NCI-H2107 treated with DMSO at 0.1 percent for 48 hours (cell line): ENCODE data around the gene SLC27A4.

Source experiments
- DNase-seq: peaks from one replicate; lab custom pipeline; 2025; ENCODE audit not compliant: unreplicated experiment; lab: John Stamatoyannopoulos, UW

Gene SLC27A4

DNA sequence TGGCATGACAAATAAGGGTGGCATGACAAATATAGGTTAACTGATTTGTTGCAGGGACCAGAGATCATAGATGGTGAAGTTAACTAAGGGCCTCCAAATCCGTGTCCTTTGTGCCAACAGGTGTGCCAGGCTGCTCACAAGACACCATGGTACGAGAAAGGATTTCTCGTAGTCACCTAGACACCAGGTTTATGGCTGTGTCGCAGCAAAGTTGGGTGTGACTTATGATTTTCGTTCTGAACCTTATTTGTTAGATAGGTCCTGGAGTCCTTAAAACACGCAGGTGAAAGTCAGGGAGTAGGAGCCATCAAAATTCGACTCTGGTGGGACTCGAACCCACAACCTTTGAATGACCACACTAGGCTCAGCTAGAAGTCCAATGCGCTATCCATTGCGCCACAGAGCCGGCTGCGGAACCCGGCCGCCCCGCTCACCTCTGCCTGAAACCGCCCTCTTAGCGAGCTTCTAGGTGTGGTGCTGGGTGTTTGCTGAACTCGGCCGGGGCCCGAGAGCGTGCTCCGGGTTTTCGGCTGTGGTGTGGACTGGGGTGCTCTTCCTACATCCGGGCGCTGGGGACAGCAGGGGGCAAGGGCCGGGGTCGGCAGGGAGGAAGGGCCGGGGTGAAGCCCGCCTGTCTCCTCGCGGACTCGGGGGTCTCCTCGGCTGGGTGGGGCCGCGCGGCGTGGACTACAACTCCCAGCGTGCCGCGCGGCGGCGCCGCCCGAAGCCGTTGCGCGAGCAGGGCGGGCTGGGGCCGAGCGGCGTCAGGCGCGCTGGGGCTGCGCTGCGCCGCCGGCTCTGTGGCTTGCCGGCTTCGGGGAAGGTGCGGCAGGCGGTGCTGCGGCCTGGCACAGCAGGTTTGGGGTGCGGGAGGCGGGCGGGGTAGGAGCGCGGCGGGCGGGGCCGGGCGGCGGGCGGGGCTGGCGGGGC lies at the start of gene SLC27A4:
Gene SLC27A4 (plus strand): TSS at position 767 of the 930 bp plus-strand sequence. CDS start 2,606 bp downstream, outside the sequence.
- no peak for DNase-seq

GRCh38 chr9:128292009-128292408 lies 48.3 kb upstream of the SLC27A4 start:
- DNase-seq = no peak

- DNase-seq = no peak
Observed at GRCh38 chr9:128293091-128293490, 47.2 kb upstream of the SLC27A4 start.

GRCh38 chr9:128294142-128294541 lies 46.2 kb upstream of the SLC27A4 start:
- DNase-seq = no peak

DNA sequence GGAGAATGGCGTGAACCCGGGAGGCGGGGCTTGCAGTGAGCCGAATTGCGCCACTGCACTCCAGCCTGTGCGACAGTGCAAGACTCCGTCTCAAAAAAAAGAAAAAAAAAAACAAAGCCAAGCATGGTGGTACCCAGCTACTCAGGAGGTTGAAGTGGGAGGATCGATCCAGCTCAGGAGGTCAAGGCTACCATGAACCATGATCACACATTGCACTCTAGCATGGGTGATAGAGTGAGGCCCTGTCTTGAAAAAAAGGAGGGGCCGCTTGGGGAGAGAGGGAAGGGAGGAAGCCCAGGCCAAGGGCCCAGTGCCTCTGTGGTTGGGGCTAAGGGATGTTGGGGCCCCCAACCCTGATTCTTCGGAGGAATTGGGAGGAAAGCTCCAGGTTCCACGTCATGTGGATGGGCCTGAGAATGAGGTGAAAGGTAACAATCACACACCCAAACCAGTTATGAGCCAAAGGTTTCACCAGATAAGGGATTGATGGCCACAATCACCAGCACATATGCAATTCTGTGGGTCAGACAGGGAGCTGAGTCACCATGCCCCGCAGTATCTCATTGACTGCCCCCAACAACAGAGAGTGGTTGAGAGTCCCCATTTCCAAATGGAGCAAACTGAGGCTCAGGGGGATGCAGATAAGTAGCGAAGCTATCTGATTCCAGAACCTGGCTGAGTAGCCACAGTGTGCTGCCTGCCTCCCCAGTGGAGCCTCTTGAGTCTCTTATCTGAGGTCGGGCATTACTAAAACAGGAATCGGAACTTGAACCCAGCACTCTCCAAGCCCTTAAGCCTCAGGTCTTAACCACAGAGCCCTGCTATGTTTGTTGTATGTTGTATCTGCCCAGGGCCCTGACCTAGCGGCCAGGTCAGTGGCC lies 43.7 kb upstream of the SLC27A4 start:
- no peak for DNase-seq

DNA sequence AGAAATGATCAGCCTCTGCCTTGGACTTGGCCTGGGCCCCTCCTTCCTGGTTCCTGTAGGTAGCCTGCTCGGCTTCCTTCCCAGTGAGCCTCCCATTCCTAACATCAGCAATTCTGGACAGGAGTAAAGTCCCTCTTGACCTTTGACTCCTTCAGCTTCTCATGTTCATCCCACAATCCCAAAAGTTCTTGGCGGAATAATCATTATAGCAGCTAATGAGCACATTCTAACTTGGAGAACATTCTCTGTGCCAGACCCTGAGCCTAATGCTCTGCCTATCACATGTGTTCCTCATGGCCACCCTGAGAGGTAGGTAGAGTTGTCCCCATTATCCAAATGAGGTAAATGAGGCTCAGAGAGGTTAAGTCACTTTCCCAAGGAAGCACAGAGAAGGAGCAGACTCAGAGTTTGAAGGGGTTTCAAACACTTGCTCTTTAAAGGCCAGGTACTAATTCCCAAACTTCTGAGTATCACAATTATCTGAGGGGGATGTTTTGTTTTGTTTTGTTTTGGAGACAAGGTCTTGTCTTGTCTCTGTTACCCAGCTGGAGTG lies 43.0 kb upstream of the SLC27A4 start:
- DNase-seq = no peak

GRCh38 chr9:128298535-128299482 lies 41.5 kb upstream of the SLC27A4 start:
- no peak for DNase-seq

DNA sequence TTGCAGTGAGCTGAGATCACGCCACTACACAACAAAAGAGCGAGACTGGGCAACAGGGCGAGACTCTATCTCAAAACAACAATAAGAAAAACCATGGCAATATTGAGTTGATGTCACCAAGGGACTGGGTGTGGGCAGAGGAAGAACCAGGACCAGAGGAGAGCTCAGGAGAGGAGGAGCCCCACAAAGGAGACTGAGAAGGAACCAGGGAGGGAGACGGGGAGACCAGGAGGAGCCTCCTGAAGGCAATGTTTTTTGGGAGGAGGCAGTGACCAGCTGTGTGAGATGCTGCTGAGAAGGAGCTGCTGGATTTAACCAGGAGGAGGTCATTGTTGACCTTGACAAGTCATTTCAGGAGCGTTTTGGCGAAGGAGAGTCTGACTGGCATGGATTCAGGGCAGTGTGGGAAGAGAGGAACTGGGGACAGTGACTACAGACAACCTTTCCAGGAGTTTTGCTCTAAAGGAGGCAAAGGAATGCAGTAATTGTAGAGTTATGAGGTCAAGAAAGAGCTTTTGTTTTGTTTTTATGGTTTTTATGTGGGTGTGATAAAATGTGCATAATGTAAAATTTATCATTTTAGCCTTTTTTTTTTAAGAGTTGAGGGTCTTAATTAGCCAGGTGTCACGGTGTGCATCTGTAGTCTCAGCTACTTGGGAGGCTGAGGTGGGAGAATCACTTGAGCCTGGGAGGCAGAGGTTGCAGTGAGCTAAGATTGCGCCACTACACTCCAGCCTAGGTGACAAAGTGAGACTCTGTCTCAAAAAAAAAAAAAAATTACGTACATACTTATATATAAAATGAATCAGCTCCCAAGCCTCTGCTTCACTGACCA lies 36.0 kb upstream of the SLC27A4 start:
- DNase-seq = no peak

DNA sequence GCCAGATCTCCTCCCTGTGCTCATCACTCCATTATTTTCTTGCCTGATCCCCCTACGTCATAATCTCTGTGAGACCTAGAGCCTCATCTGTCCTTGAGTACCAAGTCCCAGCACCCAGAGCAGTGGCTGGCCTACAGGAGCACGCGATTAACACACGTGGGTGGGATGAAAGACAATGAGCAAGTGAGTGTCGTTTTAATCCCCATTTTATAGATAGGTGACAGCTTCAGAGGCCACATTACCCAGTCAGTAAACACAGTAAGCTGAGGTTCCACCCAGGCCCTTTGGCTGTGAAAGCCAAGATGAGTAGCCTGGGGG lies 35.4 kb upstream of the SLC27A4 start:
- no peak for DNase-seq

DNA sequence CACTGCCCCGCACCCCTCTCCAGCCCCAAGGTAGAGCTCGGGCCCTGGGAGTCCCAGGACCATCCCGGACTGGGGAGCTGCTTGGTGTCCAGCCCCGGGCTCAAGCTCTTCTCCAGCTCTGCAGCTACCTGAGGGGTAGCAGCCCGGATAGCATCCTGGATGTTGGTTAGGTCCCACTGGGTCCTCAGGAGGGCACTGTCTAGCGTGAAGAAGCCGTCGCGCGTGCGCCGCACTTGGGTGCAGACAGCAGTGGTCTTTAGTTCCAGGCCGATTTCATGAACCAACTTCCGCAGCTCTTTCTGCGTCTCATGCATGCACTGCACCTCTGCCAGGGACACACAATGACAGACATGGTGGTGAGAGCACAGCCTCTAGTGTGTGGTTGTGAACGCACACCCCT lies 30.8 kb upstream of the SLC27A4 start:
- no peak for DNase-seq

DNA sequence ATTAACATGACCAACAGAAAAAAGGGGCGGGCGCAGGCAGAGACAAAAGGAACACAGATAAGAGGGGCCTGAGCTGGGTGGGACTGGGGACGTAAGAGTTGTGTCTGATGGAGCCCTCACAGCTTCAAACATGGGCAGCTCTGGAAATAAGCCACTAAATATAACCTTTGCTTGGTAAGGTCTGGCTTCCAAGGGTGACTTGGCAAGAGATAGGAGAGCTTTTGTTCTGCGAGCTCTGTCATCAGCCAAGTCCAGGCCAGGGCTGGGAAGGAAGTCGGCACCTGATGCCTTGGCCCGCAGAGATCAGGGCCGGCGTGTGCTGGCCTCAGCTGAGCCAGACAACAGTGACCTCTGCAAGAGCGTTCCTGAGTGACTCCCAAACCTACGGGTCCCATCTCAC lies 29.9 kb upstream of the SLC27A4 start:
- no peak for DNase-seq

DNA sequence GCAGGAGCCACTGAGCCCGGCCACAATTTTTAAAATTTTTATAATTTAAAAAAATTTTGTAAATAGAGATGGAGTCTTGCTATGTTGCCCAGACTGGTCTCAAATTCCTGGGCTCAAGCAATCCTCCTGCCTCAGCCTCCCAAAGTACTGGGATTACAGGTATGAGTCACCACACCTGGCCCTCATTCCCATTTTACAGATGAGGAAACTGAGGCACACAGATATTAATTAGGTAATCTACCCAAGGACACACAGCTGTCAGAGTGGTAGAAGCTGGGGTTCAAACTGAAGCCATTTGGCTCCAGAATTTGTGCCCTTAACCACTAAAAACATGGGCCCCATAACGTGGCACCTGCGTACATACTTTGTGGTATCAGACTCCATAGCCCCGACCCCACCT lies 25.6 kb upstream of the SLC27A4 start:
- no peak for DNase-seq

GRCh38 chr9:128316421-128316820 lies 23.9 kb upstream of the SLC27A4 start:
- DNase-seq = no peak

GRCh38 chr9:128317629-128318028 lies 22.7 kb upstream of the SLC27A4 start:
- no peak for DNase-seq

DNA sequence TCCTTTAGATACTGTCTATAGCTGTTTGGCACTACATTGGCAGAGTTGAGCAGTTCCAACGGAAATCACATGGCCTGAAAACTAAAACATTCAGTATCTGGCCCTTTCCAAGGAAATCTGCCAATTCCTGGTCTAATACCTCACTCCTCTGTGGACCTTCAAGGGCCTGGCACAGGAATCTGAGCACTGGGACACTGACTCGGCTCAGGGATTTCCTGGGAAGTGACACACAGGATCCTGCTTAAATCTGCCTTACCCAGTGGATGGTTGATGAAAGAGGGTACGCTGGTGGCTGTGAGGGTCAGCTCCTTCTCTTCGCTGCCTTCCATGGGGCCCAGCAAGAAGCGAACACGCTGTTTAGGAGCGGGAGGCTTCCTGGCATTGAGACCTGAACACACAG lies 19.0 kb upstream of the SLC27A4 start:
- no peak for DNase-seq

GRCh38 chr9:128321879-128322403 lies 18.4 kb upstream of the SLC27A4 start:
- no peak for DNase-seq

DNA sequence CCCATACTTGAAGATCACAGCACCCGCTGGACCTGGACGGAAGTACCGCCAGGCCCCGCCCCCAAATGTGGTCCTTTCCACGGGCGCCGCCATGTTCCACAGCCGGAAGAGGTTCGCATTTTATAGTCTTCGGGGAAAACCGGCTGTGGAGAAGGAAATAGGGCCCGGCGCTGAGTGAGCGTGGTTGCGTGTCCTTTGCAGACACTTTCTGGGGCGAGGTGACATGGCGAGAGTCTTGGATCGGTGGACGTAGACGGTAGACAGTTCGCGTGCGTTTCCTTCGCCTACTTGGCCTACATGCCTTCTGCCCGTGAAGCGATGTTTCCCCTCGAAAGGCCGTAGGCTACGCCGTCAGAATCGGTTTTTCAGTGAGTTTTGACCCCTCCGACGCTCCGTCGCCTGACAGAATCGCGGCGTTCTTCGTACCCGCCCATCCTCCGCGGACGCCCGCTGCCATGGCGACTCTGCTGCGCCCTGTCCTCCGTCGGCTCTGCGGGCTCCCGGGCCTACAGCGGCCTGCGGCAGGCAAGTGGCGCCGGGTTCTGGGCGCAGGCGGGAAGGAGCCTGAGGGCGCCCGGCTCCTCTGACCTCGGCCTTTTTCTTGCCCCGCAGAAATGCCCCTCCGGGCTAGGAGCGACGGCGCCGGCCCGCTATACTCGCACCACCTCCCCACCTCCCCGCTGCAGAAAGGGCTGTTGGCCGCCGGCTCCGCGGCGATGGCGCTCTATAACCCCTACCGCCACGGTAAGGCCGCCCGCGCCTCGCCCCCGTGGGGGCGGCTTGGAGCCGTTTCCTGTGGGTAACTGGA lies 17.7 kb upstream of the SLC27A4 start, which contains the start of the genes COQ4 and TRUB2:
Gene COQ4 (plus strand): TSS at position 436 of the 808 bp plus-strand sequence. CDS start 20 bp downstream, at position 456.
Gene TRUB2 (minus strand): TSS at position 44 of the 808 bp plus-strand sequence. CDS start 39 bp downstream, at position 5.
- DNase-seq = peak; percentile 88

GRCh38 chr9:128323212-128323730 lies 17.1 kb upstream of the SLC27A4 start:
- no peak for DNase-seq
